ENCODE results near the gene PLA1A. TPM values are rescaled to one million over a fixed set of nuclear protein-coding genes. Genes with fewer than 3 reads are reported as not detected.

PLA1A gene
- total RNA-seq, 2 donors from 2014 or later, result 2.8 to 9.1 TPM

GRCh38 chr3:119585856-119586570 is 11.7 kb upstream of the PLA1A start:
- Histone ChIP-seq H3K4me1 (replicated peaks) (no peaks in the 10 kb centered on the region), H3K27ac (no peak overlapping the region), H3K27me3 (replicated peaks; ENCODE audit: insufficient read depth) (no peaks in the 10 kb centered on the region), H3K36me3 (no peaks in the 10 kb centered on the region), H3K4me3 (no peak overlapping the region), H3K9me3 (no peaks in the 10 kb centered on the region)
- TF ChIP-seq CTCF (IDR thresholded peaks at IDR 0.05) (no peak), POLR2A (IDR thresholded peaks at IDR 0.05) (no peak), POLR2AphosphoS5 (IDR thresholded peaks at IDR 0.05) (no peak)
- no peak for DNase-seq (ENCODE audit: low spot score)
- intact Hi-C loops (cut with DNase I), result no loop called here
- WGBS, result 98% methylated on average over 11 of the region's 11 CpGs

GRCh38 chr3:119586733-119587172 is 10.9 kb upstream of the PLA1A start:
- TF ChIP-seq CTCF (IDR thresholded peaks at IDR 0.05) (no peak), POLR2AphosphoS5 (IDR thresholded peaks at IDR 0.05) (no peak), POLR2A (IDR thresholded peaks at IDR 0.05) (no peak)
- H3K4me1 ChIP-seq (replicated peaks), result no peaks in the 10 kb centered on the region
- no peak overlapping the region for H3K4me3 ChIP-seq
- H3K27ac ChIP-seq, result no peak overlapping the region
- H3K36me3 ChIP-seq, result no peaks in the 10 kb centered on the region
- no peaks in the 10 kb centered on the region for H3K27me3 ChIP-seq (replicated peaks; ENCODE audit: insufficient read depth)
- intact Hi-C loops (cut with DNase I), result no loop called here
- no peaks in the 10 kb centered on the region for H3K9me3 ChIP-seq
- 87% methylated on average over 3 of the region's 3 CpGs for WGBS
- no peak for DNase-seq (ENCODE audit: low spot score)

- H3K9me3 ChIP-seq, result no peaks in the 10 kb centered on the region
- H3K36me3 ChIP-seq, result no peaks in the 10 kb centered on the region
- no peaks in the 10 kb centered on the region for H3K4me1 ChIP-seq (replicated peaks)
- TF ChIP-seq POLR2AphosphoS5 (IDR thresholded peaks at IDR 0.05), result no peak
- no peak for TF ChIP-seq POLR2A (IDR thresholded peaks at IDR 0.05)
- no peak for TF ChIP-seq CTCF (IDR thresholded peaks at IDR 0.05)
- intact Hi-C loops (cut with DNase I), result no loop called here
- no peak overlapping the region for H3K27ac ChIP-seq
- H3K27me3 ChIP-seq (replicated peaks; ENCODE audit: insufficient read depth), result no peaks in the 10 kb centered on the region
- no peak for DNase-seq (ENCODE audit: low spot score)
- no peak overlapping the region for H3K4me3 ChIP-seq
- WGBS, result 78% methylated on average over 3 of the region's 3 CpGs
Measured at GRCh38 chr3:119588112-119588511, 9.6 kb upstream of the PLA1A start.

GRCh38 chr3:119589102-119589773 is 8.4 kb upstream of the PLA1A start:
- Histone ChIP-seq H3K27me3 (replicated peaks; ENCODE audit: insufficient read depth) (no peaks in the 10 kb centered on the region), H3K36me3 (no peaks in the 10 kb centered on the region), H3K9me3 (no peaks in the 10 kb centered on the region), H3K27ac (no peak overlapping the region), H3K4me1 (replicated peaks) (no peaks in the 10 kb centered on the region), H3K4me3 (no peak overlapping the region)
- WGBS, result 65% methylated on average over 6 of the region's 6 CpGs
- DNase-seq (ENCODE audit: low spot score), result no peak
- intact Hi-C loops (cut with DNase I), result no loop called here
- TF ChIP-seq POLR2AphosphoS5 (IDR thresholded peaks at IDR 0.05) (no peak), CTCF (IDR thresholded peaks at IDR 0.05) (no peak), POLR2A (IDR thresholded peaks at IDR 0.05) (no peak)

GRCh38 chr3:119590706-119591105 is 7.0 kb upstream of the PLA1A start:
- no peaks in the 10 kb centered on the region for H3K4me1 ChIP-seq (replicated peaks)
- H3K9me3 ChIP-seq, result no peaks in the 10 kb centered on the region
- DNase-seq (ENCODE audit: low spot score), result no peak
- H3K4me3 ChIP-seq, result no peak overlapping the region
- intact Hi-C loops (cut with DNase I), result no loop called here
- no peak overlapping the region for H3K27ac ChIP-seq
- TF ChIP-seq CTCF (IDR thresholded peaks at IDR 0.05) (no peak), POLR2AphosphoS5 (IDR thresholded peaks at IDR 0.05) (no peak), POLR2A (IDR thresholded peaks at IDR 0.05) (no peak)
- 100% methylated on average over 1 of the region's 1 CpG for WGBS
- H3K36me3 ChIP-seq, result no peaks in the 10 kb centered on the region
- no peaks in the 10 kb centered on the region for H3K27me3 ChIP-seq (replicated peaks; ENCODE audit: insufficient read depth)

Data from prostate gland (tissue), 2 donors.